Right renal pelvis (tissue), 4 donors: ENCODE data around the gene FSHR. TPM values are rescaled to one million over a fixed set of nuclear protein-coding genes. Genes with fewer than 3 reads are reported as not detected.

Experiments
- DNase-seq, 4 donors: peaks; one replicate each; pipeline ENCODE4 v3.0.0-alpha.2; 2013; ENCODE audit warnings: low read depth in 4 of 4, low spot score in 3 of 4, missing footprints in 1 of 4
- polyA plus RNA-seq, 4 donors: library from polyadenylated mRNA; unstranded; fragments of 120-200 nt; gene quantifications; one replicate each; pipeline ENCODE4 v1.2.1, GENCODE V29; 2013; ENCODE audit not compliant: insufficient read length in 4 of 4

The FSHR gene
- polyA plus RNA-seq, 4 donors: not detected

DNA sequence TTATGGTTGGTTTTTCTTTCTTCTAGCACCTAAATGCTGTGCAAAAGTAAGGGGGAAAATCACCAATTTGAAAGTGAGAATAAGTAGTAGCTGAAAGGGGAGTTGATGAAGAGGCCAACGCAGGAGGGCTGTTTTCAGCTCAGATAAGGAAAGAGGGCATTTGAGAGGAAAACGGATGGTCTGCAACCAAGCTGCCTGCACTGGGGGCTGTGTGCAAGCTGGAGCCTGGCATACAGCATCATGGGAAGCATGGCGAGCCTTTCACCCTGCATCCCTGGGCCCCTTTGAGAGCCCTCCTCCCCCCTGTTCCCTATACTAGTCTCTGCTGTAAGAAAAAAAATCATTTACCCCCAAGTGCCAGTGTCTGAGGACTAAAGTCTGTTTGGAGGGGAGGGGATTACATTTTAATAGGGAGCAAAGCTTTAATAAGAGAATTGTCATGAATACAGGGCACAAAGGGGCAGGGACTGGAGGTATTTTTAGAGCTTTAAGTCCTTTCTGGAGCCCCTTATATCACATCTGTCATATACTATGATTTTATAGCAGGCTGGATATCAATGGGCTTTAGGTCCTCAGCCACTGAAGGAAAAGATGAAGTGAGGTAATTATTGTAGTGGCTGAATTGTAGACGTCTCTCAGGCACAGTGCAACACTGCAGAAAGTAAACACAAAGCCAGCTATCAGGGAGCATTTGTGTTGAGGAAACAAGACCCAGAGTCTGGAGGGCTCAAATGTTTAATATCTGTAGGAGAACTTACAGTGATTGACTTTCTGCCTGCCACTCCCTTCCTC, 120.7 kb downstream of the FSHR start:
- DNase-seq: no peak

DNA sequence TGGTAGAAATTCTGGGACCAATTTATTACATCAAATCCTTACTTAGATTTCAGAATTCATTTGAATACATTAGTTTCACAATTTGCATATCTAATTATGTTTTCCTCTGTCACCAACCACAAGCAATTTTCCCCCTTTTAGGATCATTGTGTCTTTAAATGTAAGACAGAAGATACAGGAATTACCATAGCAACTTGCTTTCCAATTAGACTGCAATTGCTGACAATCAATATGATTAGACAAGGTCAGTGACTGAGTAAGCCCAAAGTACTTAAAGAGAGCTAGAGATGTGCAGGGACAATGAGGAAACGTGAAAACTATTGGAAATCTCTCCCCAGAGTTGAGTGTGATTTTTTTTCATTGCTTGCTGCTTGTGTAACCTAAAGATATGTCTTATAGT, 121.4 kb downstream of the FSHR start:
- no peak for DNase-seq

DNA sequence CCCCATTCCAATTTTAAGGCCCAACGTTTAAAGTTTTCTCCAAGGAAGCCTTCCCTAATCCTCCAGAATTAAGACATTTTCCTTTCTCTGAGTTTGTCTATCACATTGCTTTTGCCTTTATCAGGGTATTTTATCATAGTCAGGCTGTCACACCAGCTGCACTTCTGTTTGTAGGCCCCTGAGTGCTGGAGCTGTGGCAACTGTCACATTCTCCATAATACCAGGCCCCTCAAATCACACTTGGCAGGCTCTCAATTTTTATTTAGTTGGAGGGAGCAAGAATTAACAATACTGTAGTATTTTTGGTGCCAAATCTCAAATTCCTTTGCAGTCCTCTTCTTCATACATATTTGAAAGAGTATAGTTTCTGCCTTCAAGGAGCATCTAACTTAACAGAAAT, 122.2 kb downstream of the FSHR start:
- DNase-seq: no peak

DNA sequence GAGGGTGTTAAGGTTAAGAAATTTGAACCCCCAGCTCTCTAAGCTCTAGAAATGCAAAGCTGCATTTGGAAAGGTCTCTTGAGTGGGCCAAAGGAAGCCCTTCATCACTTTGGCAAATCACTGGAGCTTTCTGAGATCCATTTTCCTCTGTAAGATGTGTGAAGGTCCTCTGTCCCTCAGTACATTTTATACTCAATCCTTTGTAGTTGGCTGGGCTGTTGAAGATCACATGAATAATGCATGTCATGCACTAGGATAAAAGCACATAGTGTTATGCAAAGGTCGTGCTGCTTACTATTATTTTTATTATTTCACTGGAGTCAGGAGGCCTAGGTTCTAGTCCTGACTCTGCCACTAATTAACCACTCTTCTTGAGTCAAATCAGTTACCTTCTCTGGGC, 124.9 kb downstream of the FSHR start:
- no peak for DNase-seq

DNA sequence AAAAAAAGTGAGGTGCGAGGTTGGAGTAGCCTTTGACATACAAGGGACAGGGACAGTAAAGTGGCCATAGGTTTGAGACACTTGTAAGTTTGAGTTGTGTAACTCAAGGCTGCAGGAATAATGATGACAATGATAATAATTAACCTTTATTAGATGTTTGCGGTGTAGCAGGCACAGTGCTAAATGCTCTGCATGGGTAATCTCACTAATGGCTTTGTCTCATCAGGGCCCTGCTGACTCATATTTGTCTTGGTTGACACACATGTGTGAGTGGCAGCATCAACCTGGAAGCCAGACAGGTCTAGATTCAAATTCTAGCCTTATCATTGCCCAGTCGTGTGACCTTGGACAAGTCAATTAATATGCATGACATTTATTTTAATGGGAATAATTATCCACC, 126.2 kb downstream of the FSHR start:
- DNase-seq: no peak

DNA sequence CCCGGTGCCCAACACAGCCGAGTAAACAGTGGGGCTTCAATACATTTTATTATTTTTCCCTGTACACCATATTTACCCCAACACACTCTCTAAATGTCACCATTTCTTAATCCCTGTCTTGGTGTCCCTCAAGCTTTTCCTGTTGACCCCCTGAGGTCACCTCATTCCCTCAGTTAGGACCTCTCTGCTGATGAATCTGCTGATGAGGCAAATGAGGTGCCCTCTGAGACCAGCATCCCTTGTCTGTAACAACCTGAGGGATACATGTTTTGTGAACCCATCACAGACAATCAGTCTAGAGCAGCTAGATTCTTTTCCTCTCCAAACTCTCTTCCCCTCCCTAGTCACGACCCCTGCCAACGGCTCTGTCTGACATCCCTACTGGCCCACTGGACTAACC, 127.6 kb downstream of the FSHR start:
- no peak for DNase-seq

DNA sequence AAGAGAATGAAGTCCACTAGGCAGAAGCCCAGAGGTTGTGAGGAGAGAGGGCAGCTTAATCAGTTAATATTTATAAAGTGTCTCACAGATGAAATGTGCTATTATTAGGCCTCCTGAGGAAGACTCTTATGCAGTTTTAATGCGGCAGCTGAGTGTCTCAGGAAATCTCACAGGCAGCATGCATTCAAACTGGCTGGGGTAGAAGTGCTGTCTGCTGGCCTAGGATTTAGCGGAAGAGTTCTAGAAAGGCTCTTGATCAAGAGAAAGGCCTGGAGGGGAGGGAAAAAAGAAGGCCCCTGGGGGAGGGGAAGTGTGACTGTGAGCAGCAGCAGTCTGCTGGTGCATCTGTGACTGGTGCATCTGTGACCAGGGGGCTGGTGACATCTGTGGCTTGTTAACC, 133.0 kb downstream of the FSHR start:
- DNase-seq: no peak

DNA sequence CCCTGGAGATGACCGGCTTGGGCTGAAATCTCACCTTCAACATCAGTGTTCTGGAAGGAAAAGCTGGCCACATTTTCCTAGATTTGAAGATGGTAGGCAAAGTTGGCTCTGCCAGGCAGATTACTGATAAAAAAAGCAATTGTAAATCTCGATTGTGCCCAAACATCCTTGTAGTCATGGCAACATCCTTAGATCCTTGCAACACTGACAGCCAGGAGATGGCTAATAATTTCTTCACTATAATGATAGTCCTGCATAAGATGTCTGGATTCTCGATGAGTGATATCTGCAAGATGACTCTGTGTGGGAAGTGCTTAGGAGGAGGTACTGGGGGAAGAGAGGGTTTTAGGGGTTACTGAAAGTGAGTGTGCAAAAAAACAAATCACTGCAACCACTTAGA, 149.1 kb downstream of the FSHR start:
- no peak for DNase-seq

DNA sequence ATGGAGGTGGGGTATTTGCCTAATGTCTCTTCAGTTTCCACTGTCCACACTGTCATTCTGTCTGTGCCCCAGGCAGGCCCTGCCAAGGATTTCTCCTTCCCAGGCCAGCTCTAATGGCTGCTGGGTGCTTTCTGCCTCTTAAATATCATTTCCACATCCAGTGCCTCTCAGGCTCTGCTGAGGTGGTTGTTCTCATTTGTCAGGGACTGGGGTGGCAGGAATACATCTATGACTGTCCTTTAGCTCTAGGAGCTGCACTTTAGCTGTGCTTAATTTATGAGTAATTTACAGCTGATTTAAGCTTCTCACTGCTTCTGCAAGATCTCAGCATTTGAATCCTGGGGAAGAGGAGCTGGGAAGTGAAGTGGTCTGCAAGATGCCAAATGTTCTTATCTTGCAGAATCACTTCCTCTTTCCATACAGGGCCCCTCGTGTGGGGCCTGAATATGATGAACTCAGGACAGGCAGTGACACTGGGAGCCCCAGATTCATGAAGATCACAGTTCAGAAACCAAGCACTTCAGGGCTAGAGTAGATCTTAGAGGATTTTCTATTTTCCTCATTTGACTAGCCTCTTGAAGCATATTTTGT, 150.2 kb downstream of the FSHR start:
- DNase-seq: no peak

DNA sequence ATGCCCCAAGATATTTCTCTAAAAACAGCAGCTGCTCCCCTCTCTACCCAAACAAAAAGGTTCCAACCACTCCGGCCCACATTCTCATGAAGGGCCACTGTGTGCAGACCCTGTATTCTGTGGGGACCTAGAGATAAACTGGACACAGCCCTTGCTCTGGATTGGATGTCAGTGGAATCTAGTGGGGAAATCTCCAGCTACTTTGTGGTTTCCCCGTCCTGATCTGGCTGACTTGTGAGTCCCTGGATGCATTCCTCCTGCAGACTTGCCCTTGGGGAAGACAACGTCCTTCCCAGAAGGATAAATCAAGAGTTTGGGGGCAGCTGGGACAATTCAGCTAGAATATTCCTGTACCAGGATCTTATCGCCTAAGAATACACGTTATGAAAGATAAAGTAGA, 151.1 kb downstream of the FSHR start:
- no peak for DNase-seq

DNA sequence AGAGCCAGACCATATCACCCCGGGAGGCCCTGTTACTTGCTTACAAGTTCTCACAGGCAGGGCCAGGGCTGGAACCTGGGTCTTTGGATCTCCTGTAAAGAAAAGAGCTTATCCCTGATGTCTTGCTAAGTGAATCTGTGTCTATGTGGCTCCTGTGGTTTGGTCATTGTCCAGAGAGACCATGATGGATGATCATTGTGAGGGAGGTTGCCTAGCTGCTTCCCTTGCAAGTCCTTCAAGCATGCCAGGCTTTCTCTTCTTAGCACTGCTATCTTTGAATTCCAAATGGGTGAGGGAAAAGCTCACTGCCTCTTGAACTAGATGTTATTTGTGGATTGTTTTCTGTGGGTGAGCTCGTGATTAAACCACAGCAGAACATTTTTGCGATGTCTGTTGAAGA, 151.6 kb downstream of the FSHR start:
- DNase-seq: no peak

DNA sequence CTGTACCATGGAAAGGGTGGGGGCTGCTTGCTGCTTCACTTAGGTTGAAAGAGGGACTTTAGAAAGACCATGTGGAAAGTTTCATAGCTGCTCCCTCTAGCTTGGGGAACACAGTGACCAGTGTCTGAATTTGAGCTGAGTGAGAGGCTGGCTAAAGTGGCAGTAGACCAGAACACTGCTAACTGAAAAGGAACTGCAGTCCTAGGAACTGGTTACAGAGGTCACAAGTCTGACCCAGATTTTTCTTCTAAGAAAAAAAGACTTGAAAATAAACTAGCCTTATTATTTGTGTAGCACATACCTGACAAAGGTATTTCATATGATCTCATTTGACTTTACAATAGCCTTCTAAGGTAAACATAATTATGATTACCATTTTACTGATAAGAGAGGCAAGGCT, 153.6 kb downstream of the FSHR start:
- peak in 2 of 4 donors; percentile 3 to 12 for DNase-seq

DNA sequence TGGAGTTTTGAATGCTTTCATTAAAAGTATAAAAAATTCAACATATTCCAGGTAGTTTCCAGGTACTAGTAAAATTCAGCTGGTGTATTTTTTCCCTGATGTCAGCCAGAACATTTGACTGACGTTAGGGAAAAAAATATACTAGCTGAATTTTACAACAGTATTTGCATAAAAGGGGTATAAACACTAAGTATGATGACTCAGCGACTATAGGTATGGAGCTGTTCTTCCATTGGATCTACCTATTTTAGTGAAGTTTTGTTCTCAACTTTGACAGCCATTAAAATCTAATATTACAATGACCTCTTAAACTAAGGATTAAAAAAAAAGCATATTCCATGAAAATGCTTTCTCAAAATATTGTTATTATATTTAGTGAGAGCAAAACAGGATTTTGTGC, 155.9 kb downstream of the FSHR start:
- DNase-seq: no peak

DNA sequence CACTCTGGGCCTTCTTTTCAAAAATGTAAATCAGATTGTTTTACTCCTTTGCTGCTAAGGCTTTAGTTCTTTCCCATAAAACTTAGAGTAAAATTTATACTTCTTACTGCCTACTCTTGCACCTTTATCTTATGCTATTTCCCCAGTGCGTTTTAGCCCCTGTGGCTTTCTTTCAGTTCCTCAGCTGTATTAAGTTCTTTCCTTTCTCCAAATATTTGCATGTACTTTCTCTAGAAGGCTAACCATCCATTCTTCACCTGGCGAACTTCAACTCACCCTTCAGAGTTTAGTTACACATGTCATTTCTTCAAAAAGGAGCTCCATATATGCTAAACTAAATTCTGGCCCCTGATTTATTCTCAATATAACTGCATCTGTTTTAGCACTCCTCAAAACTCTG, 160.7 kb downstream of the FSHR start:
- DNase-seq: no peak

DNA sequence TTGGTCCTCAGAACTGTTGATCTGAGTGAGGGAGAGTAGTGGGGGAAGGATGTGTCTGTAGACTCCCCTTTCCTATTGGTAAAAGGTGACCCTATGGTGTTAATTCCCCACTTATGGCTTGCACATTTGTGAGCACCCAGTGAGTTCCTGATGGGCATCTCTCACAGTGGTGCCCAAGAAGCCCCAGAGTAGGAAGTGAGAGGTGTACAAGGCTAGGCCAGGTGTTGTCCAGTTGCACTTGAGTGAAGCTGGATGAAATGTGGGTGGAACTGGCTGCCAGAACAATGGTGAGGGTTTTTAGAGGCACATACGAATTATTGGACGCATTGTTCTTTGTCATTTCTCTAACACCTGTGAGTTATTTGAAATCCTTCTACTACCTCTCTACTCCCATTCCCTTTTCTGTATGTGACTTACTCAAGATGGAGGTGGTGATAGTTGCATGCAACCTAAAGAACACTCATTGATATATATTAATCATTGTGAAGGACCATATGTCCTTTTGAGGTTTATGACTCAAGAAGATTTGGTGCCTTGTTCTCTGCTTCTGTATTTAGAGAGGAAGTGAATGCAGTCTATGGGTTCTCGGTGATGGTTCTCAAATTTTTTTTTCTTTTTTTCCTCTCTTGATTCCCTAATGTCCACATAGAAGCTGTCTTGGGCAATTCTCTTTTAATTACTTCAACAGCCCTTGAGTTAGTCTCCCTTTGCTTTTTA, 162.7 kb downstream of the FSHR start:
- no peak for DNase-seq

DNA sequence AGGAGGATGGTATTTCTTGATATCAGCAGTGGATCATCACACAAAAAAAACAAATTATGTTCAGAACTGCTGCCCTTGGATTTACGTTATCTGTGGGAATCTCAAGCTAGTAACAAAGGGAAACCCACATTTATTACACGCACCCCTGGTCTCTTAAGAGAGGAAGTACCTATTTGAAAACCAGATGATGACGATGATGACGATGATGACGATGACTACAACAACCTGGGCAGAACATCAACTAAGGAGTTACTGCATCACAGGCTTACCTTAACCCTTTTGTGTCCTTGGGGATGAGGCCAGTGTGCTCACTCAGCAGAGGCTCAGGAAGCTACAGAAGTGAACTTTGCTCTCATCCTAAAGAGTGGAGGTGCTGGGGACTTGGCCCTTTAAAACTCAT, 169.4 kb downstream of the FSHR start:
- DNase-seq: no peak

DNA sequence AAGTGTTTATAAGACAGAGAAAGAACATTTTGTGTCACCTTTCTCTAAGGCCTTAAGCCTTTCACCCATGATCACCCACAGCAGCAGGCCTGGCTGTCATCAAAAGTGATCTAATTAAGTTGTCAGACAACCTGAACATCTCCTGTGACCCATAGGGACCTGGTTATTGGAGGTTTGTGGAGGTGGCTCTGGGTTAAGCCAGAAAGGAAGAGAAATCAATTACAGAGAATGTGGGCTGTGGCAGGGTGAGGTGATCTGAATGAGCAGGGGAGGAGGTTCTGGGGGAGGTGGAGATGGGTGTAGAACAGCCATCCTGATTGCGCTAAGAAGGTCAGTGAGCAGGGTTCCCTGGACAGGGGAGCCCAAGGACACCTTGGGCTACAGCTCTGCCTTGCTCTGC, 170.8 kb downstream of the FSHR start:
- no peak for DNase-seq

DNA sequence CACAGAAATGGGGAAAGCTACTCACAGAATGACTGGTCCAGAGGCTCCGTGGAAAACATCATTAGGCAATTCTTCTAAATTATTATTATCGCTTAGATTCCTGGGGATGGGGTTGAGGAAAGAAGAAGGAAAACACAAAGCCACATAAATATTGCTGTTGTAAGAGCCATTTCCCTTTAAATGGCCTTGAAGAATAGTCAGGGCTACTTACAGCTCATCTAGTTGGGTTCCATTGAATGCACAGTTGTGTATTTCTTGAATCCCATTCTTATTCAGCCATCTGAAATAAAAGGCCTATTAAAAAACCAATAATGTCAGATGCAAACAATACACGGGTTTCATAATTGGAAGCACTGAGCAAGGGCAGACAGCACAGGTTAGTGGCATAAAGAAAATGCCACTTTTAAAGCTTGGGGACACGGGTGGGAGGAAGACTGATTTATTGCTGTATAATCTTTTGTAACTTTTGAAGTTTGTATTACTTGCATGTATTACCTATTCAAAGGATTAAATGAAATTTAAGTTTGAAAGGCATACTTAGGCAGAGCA, 171.4 kb downstream of the FSHR start:
- DNase-seq: no peak

DNA sequence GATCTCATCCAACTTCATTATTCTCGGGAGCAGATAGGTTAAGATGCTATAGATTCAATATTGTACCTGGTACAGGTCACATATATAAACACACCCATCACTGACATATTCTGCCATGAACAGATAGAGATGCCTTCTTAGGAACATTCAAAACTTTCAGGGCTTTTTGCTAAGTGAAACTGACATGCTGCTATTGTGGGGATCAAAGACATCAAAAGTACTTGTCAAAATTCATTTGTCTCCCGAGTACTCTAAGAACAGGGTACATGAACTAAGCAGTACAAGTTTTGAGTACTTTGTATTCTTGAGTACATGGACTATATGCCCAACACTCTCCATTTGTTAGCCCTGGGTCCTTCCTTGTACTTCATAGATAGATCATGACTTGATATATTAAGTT, 173.5 kb downstream of the FSHR start:
- DNase-seq: no peak

DNA sequence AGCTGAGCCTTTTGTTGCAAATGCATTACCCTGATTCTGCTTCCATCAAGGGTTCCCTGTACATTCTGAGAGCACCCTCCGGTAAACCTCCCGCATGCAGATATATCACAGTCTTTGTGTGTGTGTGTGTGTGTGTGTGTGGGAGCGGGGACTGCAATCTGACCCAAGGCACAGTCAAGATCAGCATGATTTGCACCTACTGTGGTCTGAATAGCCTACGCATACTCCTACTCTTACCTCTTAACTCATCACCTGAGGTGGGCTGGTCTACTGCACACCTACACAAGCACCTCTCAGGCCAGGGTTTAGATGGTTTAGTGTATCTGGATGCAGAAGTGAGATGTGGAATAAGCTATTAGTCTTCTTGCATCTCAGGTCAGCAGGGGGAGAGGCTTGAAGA, 174.6 kb downstream of the FSHR start:
- no peak for DNase-seq

DNA sequence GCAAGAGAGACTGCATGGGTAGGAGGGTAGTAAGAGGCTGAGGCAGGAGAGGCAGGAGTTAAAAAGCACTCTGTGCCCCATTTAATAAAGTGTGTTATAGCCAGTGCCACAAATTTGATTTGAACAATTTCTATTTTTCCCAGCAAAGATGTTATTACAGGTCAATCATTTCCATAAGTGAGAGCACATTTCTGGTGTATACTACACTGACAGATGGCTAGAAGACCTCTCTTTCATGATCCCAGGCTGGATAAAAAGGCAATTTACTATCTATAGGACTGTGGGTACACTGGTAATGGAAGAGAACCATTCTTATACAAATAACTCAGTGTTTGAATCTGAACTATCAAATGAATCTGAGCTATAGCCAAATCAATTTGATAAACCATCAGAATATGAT, 176.2 kb downstream of the FSHR start:
- no peak for DNase-seq

DNA sequence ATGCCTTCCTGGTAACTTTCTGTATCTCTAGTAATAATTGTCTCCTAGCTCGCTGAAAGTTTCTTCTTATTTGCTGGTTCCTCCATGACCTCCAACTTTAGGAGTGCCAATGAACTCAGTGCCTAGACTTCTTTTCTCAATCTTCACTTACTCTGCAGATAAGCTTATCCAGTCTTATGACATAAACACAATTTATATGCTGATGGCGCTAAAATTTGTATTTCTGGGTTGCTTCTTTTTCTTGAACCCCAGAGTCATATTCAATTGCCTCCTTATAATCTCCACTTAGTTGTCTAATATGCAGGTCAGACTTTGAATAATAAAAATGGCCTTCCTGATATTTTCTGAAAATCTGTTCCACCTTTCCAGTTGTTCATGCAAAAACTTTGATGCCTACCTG, 182.5 kb downstream of the FSHR start:
- DNase-seq: no peak
